Measurements from ENCODE around the gene SRGAP1.
A peak's percentile ranks its signal among the peaks of the same experiment; 100 is the strongest.

The SRGAP1 gene

DNA sequence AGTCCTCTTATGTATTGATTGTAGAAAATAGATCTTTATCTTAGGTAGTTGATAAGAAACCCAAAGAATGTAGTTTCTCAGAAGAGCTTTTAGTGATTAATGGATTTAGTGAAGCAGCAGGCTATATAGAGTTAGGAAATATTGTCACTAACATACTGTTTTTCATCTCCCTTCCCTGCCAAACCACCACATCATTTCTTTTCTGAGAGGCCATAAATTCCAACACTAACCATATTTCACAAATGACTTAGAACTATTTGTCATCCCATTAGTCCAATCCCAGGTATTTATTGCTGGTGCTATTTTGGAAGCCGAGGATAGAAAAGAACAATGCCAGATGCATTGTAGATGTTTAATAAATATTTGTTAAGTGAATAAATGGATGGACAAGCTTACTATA is 191.9 kb downstream of the SRGAP1 start:
- TF ChIP-seq, protein P1, sequence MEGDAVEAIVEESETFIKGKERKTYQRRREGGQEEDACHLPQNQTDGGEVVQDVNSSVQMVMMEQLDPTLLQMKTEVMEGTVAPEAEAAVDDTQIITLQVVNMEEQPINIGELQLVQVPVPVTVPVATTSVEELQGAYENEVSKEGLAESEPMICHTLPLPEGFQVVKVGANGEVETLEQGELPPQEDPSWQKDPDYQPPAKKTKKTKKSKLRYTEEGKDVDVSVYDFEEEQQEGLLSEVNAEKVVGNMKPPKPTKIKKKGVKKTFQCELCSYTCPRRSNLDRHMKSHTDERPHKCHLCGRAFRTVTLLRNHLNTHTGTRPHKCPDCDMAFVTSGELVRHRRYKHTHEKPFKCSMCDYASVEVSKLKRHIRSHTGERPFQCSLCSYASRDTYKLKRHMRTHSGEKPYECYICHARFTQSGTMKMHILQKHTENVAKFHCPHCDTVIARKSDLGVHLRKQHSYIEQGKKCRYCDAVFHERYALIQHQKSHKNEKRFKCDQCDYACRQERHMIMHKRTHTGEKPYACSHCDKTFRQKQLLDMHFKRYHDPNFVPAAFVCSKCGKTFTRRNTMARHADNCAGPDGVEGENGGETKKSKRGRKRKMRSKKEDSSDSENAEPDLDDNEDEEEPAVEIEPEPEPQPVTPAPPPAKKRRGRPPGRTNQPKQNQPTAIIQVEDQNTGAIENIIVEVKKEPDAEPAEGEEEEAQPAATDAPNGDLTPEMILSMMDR (IDR thresholded peaks at IDR 0.05; ENCODE audit: low read depth, low read length, missing control alignments): no peak
- DNase-seq: no peak
- in situ Hi-C loops (cut with HindIII; ENCODE audit: low pct_ligation_motif_present, low sequenced_read_pairs): no loop called here
- no peaks in the 10 kb centered on the region for H3K27me3 ChIP-seq (replicated peaks)
- H3K36me3 ChIP-seq (replicated peaks): no peaks in the 10 kb centered on the region
- no peak overlapping the region for H3K27ac ChIP-seq
- H3K4me3 ChIP-seq (ENCODE audit: low read depth, low read length): no peak overlapping the region

DNA sequence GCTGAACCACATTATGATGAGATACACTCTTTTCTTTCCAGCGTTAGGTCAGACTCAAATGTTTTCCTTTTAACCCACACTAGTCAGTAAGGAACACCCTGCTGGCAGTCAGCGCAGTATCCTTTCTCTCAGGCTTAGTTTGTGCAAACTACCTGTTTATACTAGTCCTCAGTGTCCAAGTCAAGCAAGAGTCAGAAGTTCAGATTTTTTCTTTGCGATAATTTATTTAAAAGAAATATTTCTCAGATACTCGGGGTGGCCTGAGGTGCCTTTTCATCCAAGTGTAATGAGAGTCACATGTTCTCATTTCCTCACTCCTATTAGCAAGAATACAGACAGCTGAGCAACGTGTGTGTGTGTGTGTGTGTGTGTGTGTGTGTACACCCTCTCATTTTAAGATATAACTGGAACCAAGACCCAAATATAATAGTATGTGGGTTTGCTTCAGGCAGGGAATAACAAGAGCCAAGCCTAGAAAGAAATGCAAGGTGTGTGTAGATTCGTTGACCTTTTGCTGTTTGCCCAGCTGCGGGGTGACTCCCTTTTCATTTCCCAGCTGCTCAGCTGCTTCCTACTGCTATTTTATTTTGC is 194.9 kb downstream of the SRGAP1 start:
- Histone ChIP-seq H3K4me3 (ENCODE audit: low read depth, low read length) (no peak overlapping the region), H3K27me3 (replicated peaks) (no peaks in the 10 kb centered on the region), H3K36me3 (replicated peaks) (no peaks in the 10 kb centered on the region), H3K27ac (no peak overlapping the region)
- DNase-seq: peak; percentile 29
- in situ Hi-C loops (cut with HindIII; ENCODE audit: low pct_ligation_motif_present, low sequenced_read_pairs): no loop called here
- TF ChIP-seq, protein P1 (IDR thresholded peaks at IDR 0.05; ENCODE audit: low read depth, low read length, missing control alignments): peak; percentile 20

DNA sequence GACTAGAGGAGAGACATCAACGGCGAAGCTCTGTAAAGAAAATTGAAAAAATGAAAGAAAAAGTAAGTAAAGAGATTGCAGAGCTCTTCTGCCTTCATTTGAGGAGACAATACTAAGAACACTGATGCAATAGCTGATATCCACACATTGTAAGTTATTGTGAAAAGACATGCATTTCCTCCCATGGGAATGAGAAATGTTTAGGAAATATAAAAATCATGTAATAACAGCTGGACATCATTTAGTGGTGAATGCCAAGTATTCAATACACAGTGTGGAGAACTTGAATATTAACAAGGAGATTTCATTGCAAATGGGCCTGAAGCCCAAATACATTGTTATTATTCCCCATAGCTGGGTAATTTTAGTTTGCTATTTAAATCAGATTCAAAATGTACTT is 198.4 kb downstream of the SRGAP1 start:
- no peaks in the 10 kb centered on the region for H3K27me3 ChIP-seq (replicated peaks)
- H3K36me3 ChIP-seq (replicated peaks): no peaks in the 10 kb centered on the region
- no peak for DNase-seq
- in situ Hi-C loops (cut with HindIII; ENCODE audit: low pct_ligation_motif_present, low sequenced_read_pairs): no loop called here
- TF ChIP-seq, protein P1 (IDR thresholded peaks at IDR 0.05; ENCODE audit: low read depth, low read length, missing control alignments): no peak
- H3K27ac ChIP-seq: no peak overlapping the region
- no peak overlapping the region for H3K4me3 ChIP-seq (ENCODE audit: low read depth, low read length)

DNA sequence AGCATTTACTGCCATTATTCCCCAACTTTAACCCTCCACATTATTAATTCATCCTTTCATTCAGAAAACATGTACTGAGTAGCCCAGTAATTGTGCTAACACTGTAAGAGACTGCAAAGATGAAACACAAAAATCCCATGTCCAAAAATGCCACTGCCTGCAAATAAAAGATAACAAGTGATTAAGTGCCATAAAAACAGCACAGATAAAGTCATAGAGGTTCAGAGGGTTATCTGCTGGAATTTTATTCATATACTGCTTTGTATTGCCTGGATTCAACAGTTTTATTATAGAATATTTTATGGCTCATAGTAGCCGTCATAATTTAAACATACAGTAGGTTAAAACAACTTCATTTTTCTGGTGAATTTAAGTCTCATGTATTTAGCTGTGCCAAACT is 199.7 kb downstream of the SRGAP1 start:
- TF ChIP-seq, protein P1 (IDR thresholded peaks at IDR 0.05; ENCODE audit: low read depth, low read length, missing control alignments): no peak
- H3K4me3 ChIP-seq (ENCODE audit: low read depth, low read length): no peak overlapping the region
- no peaks in the 10 kb centered on the region for H3K27me3 ChIP-seq (replicated peaks)
- H3K36me3 ChIP-seq (replicated peaks): peaks cover under 1% of the 10 kb centered on the region
- H3K27ac ChIP-seq: no peak overlapping the region
- in situ Hi-C loops (cut with HindIII; ENCODE audit: low pct_ligation_motif_present, low sequenced_read_pairs): no loop called here
- no peak for DNase-seq

DNA sequence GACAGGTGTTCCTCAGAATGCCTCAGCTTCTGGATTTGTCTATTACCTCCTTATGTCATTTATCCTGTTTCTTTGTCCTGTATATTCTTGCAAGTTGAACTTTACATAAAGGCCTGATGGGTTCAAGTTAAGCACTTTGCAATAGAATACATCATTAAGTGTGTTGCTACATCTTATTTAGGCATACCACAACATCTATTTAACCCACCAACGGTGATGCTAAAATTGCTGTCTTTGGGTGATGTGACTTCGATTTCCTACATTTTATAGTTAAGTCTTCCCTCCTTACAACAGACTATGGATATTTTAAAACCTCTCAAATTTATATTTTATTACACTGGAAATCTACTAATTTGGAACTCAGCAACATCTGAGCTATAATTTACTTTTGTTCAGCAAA is 206.6 kb downstream of the SRGAP1 start:
- no peaks in the 10 kb centered on the region for H3K27me3 ChIP-seq (replicated peaks)
- no peak for DNase-seq
- in situ Hi-C loops (cut with HindIII; ENCODE audit: low pct_ligation_motif_present, low sequenced_read_pairs): no loop called here
- TF ChIP-seq, protein P1 (IDR thresholded peaks at IDR 0.05; ENCODE audit: low read depth, low read length, missing control alignments): no peak
- peaks cover 4% of the 10 kb centered on the region for H3K36me3 ChIP-seq (replicated peaks)
- H3K27ac ChIP-seq: no peak overlapping the region
- no peak overlapping the region for H3K4me3 ChIP-seq (ENCODE audit: low read depth, low read length)

DNA sequence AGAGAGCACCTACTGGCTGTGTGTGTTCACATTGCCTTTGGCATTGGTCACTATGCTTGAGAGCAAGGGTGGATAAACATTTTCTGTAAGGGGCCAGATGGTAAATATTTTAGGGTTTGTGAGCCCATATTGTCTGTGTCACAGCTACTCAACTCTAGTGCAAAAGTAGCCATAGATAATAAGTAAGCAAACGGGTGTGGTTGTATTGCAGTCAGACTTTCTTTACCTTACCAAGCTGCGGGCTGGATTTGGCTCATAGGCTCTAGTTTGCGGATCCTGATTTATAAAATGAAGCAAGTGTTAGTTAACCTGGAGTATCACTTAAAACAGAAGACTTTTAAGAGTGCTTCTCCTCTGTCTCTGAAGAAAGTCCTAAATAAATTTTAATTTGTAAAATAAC is 208.6 kb downstream of the SRGAP1 start:
- DNase-seq: no peak
- no peak overlapping the region for H3K4me3 ChIP-seq (ENCODE audit: low read depth, low read length)
- H3K27ac ChIP-seq: no peak overlapping the region
- TF ChIP-seq, protein P1 (IDR thresholded peaks at IDR 0.05; ENCODE audit: low read depth, low read length, missing control alignments): no peak
- in situ Hi-C loops (cut with HindIII; ENCODE audit: low pct_ligation_motif_present, low sequenced_read_pairs): no loop called here
- peaks cover 4% of the 10 kb centered on the region for H3K36me3 ChIP-seq (replicated peaks)
- H3K27me3 ChIP-seq (replicated peaks): no peaks in the 10 kb centered on the region
